UCSD-AML1 (cell line): ENCODE results near the gene HCCS.
"Not testable (repeated sequence)": the region's sequence is repeated elsewhere in the genome, so short reads cannot be mapped to it uniquely, and the experiment has no call there.

Experiments
- DNase-seq: peaks from one replicate; lab custom pipeline; 2025; ENCODE audit not compliant: unreplicated experiment; lab: John Stamatoyannopoulos, UW

HCCS gene

DNA sequence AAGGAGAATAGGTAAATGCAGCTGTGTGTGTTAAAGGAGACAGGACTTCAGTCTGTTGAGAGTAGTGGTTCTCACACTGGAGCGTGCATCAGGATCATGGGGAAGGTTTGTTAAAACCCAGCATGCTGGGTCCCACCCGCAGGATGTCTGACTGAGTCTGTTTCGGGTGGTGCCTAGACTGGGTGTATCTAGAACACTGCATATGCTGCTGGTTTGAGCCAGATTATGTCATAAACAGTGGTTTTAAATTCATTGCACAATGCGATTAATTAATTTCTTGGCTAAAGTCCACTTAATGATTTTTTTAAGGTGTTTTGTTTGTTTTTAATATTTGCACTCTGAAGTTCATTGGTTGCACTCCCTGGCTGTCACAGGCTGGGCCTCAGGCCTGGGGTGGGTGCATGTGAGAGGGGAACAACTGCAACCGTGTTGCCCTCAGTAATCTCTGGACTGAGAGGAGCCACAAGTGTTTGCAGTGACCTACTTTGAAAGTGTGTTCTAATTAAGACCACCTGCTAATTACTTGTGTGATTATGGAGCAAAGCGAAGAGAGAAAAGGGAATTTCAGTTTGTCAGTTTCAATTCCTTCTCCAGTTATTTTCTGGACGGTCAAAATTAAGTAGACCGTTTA lies 8.3 kb downstream of the HCCS start:
- no peak for DNase-seq

DNA sequence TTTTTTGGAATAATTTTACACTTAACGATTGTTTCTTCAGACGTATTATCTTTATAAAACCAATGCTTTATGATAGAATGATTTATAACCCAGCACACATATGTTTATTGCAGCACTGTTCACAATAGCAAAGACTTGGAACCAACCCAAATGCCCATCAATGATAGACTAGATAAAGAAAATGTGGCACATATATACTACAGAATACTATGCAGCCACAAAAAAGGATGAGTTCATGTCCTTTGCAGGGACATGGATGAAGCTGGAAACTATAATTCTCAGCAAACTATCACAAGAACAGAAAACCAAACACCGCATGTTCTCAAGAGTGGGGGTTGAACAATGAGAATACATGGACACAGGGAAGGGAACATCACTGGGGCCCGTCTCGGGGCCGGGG lies 12.0 kb downstream of the HCCS start:
- DNase-seq = not testable (repeated sequence)

DNA sequence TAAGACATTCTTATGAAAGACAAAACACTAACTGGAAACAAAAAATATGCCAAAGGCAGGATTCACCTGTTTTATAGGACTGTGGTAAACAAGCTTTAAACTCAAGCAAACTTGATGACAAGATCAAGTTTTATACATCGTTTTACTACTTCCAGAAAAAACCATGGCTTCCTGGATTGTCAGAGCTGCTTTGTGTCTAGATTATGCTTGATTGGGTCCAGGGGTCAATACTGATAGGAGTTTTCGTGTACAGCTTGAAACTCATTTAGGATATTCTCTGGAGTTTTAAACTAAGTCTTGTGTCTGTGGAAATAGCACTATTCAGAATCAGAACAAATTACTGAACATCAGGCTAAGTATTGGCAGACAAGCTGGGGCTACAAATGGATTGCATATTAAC lies 13.0 kb downstream of the HCCS start:
- DNase-seq = no peak

DNA sequence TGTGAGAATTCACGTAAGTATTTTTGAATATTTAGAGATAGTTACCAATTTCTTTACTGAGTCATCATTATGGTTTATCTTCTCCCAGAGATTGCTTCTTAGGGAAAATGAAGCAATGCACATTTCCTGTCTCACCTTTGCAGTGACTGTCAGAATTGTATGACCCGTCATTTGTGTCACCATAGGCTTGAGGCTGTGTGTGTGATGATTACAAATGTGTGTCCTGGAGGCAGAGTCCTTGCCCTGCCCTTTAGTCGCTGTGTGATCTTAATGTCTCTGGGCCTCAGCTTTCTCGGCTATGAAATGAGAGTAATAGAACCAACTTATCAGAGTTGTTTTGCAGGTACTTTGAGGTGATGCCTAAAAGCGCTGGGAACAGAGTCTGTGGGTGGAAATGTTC lies 13.9 kb downstream of the HCCS start:
- DNase-seq = no peak

DNA sequence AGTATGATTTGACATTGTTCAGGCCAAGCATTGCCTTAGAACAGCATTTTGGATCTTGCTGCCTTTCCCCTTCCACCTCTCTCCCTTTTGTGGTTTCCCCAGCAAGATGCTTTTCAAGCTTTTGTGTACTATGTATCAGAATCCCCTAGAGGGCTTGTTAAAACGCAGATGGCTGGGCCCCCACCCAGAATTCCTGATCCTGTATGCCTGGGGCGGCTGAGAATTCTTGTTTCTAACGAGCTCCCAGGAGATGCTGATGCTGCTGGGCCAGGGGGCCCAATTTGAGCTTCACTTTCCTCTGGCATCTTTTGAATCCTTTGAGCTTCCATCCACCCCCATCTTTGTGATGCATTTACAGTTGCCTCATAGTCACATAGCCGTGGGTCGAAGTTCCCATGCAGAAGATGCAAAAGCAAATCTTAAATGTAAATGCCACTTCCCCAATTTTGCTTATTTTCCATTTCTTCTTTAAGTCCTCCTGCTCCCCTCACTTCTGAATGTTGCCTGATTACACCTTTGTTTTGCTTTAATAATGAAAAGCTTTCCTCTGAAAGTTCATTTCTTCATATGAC lies 18.5 kb downstream of the HCCS start:
- no peak for DNase-seq

DNA sequence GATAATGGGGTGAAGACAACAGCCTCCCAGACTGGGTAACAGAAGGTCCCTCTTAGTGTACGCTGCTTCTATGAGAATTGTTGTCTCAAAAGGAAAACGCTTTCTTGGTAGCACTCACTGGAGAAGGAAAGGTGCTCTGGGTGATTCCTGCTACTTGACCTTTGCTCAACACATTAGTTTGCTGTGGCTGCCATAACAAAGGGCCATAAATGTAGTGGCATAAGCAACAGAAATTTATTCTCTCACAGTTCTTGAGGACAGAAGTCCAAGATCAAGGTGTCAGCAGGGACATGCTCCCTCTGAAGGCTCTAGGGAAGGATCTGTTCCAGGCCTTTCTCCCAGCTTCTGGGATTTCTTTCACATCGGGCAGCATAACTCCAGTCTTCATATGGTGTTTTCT lies 19.0 kb downstream of the HCCS start:
- no peak for DNase-seq

DNA sequence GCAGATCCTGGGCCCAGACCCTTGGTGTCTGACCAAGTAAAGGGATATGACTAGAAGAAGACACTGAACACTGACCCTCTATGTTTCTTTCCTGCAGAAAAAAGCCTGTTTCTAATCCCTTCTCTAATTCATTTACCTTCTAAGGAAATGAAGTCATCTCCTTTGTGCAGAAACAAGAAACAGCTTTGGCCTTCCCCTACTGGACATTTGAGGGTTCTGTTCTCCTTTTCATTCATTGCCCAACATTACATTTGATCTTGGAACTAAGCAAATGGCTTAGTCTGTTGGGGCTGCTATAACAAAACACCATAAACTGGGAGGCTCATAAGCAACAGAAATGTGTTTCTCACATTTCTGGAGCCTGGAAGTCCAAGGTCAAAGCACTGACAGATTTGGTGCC lies 20.0 kb downstream of the HCCS start:
- DNase-seq = no peak

DNA sequence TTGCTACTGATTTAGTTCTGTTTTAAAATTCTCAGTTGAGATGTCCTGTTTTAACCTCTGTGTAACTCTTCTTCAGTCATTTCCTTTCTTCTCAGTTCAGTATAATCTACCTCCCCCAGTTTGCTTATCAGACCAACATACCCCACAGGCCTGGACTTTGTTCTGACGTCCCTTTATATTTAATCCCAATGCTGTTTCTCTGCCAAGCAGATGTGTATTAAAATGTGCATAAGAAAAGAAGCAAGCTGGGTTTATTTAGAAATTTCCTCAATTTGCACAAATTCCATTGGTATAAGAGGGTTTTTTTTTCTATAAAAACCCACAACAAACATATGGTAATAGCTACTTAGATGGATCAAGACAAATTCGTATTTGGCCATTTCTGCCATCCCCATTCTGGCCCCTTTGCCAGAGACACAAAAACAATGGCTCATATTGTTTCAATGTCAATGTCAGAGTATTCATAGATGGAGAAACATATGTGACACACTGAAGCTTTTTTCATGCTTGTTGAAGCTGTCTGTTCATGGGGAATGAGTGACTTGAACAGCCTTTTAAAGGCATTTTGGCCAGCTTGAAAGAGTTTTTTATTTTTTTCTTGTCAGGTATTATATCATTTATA lies 24.5 kb downstream of the HCCS start:
- DNase-seq = no peak

DNA sequence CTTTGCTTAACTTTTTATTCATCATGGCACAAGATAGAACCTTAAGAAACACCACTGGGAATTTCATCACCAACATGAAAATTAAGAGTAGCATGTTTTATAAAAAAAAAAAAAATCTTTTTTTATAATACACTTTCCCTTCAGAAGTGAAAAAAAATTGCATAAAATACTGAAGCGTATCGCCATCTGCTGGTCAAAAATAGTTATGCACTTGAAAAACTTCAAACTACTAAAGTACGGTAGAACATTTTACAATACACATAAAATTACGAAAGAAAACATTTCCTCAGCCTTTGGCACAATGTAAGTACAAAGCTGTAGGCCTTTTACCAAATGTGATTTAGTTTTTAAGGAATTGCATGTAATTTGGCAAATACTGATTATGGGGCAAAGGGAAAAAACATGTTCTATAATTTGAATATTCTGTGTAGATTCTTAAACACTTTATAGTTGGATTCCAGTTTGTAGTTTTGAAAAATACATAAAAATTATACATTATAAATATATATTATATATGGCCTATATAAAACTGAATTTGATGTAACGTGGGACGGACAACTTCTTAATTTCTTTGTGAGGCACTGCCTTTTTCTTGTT lies 26.5 kb downstream of the HCCS start:
- no peak for DNase-seq

DNA sequence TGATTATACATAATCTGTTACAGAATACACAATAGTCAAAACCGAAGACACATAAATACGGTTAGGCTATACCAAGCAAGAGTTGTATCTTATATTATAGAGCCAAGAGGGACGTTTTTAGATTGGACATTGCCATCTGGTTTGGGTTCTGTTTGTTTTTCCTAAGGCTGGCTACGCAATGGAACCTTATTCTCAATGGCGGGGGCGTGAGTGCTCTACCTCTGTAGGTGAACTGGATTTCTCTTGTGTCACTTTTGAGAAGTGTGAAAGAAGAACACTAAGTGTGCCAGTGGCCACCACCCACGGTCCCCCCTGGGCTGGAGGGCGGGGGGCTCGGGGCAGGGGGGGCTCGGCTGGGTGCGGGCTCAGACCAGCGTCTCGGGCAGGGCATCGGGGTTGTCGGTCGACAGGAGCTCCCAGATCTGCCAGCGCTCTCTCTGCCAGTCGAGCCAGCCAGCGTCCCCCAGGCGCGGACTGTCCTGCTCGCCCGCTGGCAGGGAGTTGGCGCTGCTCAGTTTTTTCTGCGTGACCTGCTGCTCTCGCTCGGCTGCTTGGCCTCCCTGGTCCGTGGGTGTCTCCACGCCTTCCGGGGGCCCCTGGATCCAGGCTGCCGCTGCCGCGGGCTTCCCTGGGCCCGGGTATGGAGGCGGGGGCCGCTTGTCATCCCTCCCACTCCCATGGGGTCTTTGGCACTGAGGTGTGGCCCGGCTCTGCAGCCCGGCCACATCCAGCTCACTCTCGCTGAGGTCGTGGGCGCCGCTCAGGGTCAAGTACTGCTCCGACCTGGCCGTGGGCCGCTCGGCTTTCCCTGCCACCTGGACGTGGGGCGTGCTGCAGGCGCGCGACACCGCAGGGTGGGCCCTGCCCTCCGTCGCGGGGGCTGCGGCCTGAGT lies 27.6 kb downstream of the HCCS start:
- no peak for DNase-seq

DNA sequence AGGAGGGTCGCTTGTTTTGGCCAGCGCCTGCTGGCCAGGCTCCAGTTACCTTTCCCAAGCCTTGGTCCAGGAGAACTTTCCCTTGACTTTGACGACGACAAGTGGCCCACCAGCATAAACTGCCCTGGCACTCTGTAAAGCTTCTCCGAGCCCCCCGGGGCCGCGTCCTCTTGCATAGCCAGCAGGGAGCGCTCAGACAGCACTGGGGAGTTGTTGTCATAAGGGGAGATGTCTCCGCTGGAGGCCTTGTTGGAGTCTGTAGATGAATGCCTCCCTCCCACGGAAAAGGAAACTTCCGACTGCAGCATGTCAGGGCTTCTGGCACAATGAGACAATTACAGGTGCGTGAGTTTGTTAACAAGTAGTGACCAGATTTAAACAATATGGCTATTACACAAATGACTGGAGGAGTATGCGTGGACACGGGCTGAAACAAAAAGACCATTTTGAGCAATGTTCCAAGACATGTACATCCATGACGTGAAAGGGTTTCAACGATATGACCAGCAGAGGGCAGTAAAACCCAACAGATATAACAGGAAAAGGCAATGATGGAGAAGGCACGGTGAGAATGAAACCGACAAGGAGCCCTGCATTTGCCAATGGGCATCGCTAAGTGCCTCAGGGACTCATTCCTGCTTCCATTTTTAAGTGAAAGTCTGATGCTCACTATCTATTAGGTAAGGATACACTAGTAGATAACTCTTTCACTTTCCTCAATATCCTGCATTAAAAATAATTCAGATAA lies 33.0 kb downstream of the HCCS start:
- peak; percentile 34 for DNase-seq

DNA sequence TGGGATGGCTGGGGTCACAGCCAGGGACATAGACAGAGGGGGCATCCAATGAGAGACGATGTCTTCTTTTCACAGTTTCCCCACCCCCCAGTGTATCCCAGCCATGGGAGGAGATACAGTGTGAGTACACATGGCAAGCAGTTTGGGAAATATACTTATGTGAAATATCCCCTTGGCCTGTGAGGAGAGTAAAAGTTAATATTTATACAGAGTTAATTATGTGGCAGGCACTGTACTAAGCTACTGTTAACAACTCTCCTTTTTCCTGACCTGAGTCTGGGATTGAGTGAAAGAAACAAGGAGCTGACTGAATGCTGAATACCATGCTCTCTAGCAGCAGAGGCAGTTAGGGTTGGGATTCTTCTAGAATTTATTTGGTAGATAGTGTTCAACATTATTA lies 35.3 kb downstream of the HCCS start:
- no peak for DNase-seq

DNA sequence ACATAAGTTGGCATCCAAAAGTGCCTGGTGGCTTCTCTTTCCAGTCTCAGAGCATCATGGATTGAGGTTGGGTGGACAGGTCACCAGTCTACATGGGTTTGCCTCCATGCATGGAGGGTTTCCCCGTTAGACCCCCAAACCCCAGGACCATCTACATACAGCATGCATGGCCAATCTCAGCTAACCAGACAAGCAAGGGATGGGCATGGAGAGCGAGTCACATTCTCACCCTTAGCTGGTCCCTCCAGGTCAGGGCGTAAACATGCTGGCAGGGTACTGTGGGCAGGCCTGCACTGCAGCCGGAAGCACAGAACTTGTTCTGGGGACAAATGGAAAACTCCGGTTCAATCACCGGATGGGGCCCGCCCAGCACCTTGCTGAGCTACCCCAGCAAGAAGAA lies 37.3 kb downstream of the HCCS start:
- DNase-seq = no peak

DNA sequence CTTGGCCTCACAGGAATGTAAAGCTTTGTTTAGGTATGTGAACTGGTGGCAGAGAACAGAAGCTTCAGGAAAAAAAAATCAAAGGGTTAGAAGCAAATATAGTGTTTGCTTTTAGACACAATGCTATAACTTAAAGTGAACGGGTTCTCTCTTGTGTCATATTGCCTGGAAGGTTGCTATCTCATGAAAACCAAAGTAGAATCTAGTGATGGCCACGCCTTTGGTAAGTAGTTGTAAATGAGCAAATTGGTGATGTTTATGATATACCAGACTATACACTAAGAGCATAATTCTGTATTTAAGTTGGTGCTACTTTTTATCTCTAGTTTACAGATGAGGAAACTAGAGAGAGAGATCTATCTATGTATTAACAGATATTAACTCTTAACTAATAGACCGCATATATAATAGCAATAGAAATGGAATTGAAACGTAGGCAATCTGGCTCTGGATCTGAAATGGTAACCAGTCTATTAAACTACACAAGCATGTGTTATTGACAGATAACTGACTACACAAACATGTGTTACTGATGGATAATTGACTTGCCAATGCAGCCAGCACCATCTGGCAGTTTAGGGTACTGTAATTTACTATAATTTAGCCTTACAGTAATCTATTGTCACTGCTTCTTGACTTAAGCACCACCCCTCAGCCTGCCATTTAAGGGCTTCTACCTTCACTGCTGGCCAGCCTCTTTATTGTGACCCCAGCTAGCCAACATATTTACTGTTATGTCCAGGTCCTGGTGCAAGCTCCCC lies 40.8 kb downstream of the HCCS start:
- no peak for DNase-seq

DNA sequence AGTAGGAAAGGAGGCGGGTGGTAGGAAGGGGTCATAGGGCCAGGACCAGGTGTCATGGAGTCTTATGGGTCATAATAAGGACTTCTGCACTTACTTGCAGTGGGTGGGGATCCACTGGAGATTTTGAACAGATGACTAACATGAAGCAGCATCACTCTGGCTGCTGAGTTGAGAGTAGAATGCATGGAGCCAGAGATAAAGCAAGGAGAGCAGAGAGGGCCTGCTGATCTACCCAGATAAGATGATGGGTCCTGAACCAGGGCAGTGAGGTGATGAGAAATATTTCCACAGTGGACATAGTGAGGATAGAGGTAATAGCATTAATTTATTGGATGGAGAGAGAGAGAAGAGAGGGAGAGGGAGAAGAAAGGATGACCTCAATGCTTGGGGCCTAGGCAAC lies 48.0 kb downstream of the HCCS start:
- DNase-seq = no peak

DNA sequence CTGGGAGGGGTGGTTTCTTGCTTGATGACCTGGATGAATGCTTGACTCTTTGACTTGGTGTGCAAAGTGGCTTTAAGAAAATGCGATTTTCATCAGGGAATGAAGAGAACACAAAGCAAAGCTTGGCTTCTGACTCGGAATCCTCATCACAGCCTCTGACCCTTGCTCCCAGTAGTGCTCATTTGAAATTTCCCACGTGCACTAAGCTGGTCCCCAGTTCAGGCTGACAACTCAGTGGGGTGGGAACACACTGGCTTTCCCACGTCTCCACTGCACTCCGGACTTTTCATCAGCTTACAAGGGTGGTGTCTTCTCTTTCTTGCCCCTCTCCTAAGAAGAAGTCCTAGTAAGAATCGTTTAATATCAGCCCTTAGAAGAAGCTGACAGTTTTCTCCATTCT lies 53.3 kb downstream of the HCCS start:
- DNase-seq = no peak

DNA sequence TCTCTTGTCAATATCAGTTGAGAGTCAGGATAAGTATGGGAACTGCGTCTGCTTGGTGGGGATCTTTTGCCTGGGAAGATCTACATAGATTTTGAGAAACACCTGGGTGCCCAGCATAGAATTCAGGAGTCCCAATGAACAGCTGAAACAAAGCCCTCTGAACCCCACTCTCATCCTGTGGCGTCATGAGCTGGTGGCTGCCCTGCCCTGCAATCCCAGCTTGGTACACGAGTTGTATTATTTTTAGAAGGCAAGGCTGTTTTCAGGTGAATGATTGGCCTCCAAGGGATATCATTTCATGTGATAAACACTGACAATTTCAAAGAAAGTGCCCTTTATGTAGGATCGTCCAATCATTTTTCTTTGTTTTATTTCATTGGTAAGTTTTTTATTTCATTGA lies 60.8 kb downstream of the HCCS start:
- DNase-seq = no peak

DNA sequence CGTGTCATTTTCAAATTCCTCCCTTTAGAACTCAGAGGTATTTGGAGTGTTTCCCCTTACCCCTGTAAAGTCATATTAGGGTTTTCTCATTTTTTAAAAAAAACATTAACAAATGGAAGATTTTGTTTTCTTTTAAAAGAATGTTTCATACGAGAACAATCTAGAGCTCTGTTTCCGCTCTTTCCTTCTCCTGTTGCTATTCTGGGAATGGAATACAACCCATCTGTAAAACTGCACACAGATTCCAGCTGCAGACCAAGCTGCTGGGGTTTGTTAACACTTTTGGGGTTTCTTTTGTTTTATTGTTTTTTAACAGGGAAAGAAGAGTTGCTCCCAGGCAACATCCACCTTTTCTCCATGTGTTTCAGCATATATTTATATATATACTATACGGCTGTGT lies 61.3 kb downstream of the HCCS start:
- DNase-seq = no peak
